GM15510 (cell line): ENCODE measurements around the gene MDP1.

ENCODE experiments used
- POLR2A ChIP-seq: IDR thresholded peaks from 3 replicates; pipeline ENCODE4 v1.6.1; 2011; ENCODE audit warnings: borderline replicate concordance; ENCODE audit not compliant: insufficient read length; ENCODE audit errors: extremely low read depth

MDP1 gene

GRCh38 chr14:24171422-24172260 lies 44.2 kb downstream of the MDP1 start, which contains the start of gene REC8:
Gene REC8, plus strand, starts transcription at chr14:24172080. Its CDS starts 473 bp downstream, at chr14:24172553.
- TF ChIP-seq POLR2A, result peak; percentile 54

DNA sequence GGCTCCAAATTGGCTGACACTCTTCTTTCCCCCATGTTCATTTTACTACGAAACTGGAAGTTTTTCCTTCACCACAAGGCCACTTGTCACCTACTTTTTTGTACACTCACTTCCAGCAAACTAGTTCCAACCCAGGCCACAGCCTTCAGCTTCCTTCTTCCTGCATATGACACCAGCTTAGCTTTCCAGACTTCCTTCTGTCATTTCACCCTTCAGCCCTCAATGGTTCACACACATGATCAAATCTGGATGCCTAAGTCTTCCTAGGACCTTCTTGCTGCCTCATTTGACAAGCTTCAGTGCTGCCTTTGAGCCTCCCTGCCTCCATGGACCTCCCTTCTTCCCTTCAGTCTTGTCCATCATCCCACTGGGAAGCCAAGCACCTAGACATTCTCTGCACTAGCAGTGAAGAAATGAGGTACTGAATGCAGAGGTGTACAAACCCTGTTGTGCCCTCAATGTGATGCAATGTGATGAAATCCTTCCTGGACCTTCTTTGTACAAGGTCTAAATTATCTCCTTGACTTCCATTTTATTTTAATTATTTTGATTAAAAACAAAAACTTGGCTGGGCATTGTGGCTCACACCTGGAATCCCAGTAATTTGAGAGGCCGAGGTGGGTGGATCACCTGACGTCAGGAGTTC lies 48.3 kb downstream of the MDP1 start:
- no peak for TF ChIP-seq POLR2A

DNA sequence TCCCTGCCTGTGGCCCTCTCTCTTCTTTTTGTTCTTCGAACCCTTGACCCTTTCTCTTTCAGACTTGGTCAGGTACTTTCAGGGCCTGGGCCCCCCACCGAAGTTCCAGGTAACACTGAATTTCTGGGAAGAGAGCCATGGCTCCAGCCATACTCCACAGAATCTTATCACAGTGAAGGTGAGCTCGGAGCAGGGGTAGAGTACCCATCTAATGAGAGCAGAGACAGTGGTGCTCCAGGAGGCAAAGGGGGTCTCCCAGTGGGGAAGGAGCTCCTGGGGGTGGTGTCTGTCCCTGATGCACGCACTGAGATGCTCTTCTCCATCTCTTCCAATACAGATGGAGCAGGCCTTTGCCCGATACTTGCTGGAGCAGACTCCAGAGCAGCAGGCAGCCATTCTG lies 50.1 kb downstream of the MDP1 start:
- TF ChIP-seq POLR2A, result no peak

DNA sequence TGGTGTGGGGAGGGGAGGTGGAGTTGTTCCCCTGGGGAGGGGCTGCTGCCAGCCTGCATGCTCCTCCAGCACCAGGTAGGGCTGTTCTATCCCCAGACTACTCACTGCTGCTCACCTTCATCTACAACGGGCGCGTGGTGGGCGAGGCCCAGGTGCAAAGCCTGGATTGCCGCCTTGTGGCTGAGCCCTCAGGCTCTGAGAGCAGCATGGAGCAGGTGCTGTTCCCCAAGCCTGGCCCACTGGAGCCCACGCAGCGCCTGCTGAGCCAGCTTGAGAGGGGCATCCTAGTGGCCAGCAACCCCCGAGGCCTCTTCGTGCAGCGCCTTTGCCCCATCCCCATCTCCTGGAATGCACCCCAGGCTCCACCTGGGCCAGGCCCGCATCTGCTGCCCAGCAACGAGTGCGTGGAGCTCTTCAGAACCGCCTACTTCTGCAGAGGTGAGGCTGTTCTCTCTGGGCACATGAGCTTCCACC lies 51.3 kb downstream of the MDP1 start:
- TF ChIP-seq POLR2A, result no peak
